ENCODE data around the gene POU2F1. TPM values are rescaled to one million over a fixed set of nuclear protein-coding genes. Genes with fewer than 3 reads are reported as not detected.
A peak's percentile ranks its signal among the peaks of the same experiment; 100 is the strongest.

The POU2F1 gene
- total and polyA plus RNA-seq, 4 donors, result 0.93 to 10.5 (median 6.5) TPM

- TF ChIP-seq CTCF (IDR thresholded peaks at IDR 0.05; ENCODE audit: low read depth, low read length, missing input control), result no peak
- no peak for TF ChIP-seq ATF3 (IDR thresholded peaks at IDR 0.05)
- TF ChIP-seq ZBTB33 (IDR thresholded peaks at IDR 0.05), result no peak
- peak; percentile 14 for TF ChIP-seq TAF1 (conservative IDR thresholded peaks at IDR 0.05)
- DNase-seq (ENCODE audit: low spot score), result no peak
- H3K36me3 ChIP-seq (ENCODE audit: control insufficient read depth in 4 of 4, insufficient read depth in 3 of 4, low read depth in 1 of 4, low read length in 3 of 4), result no peaks in the 10 kb centered on the region
- no peaks in the 10 kb centered on the region for H3K27me3 ChIP-seq (ENCODE audit: control insufficient read depth in 4 of 4, insufficient read depth in 4 of 4, low read length in 3 of 4)
- H3K9ac ChIP-seq (ENCODE audit: low read depth in 1 of 2, low read length in 2 of 2), result peak overlapping the region; percentile 56 to 71
- H3K4me3 ChIP-seq (ENCODE audit: low read depth in 1 of 3, low read length in 3 of 3), result peak overlapping the region; percentile 66 to 99 (median 71)
- H3K27ac ChIP-seq (ENCODE audit: low read depth in 1 of 2, low read length in 2 of 2), result peak overlapping the region; percentile 97
- peaks cover 0 to 23% (median 18%) of the 10 kb centered on the region in 4 donors for H3K4me1 ChIP-seq (ENCODE audit: control insufficient read depth in 4 of 4, insufficient read depth in 4 of 4, low read length in 3 of 4)
- WGBS, result 1% methylated on average over 76 of the region's 76 CpGs
- no peaks in the 10 kb centered on the region for H3K9me3 ChIP-seq (ENCODE audit: control insufficient read depth in 4 of 4, low read length in 3 of 4)
Measured at GRCh38 chr1:167221126-167221737, 546 bp downstream of the POU2F1 start.

GRCh38 chr1:167221738-167222610, 1.3 kb downstream of the POU2F1 start:
- no peaks in the 10 kb centered on the region for H3K9me3 ChIP-seq (ENCODE audit: control insufficient read depth in 4 of 4, low read length in 3 of 4)
- under 1% methylated on average over 54 of the region's 54 CpGs for WGBS
- no peaks in the 10 kb centered on the region for H3K27me3 ChIP-seq (ENCODE audit: control insufficient read depth in 4 of 4, insufficient read depth in 4 of 4, low read length in 3 of 4)
- H3K36me3 ChIP-seq (ENCODE audit: control insufficient read depth in 4 of 4, insufficient read depth in 3 of 4, low read depth in 1 of 4, low read length in 3 of 4), result no peaks in the 10 kb centered on the region
- peak; percentile 75 for DNase-seq (ENCODE audit: low spot score)
- peak overlapping the region; percentile 97 for H3K27ac ChIP-seq (ENCODE audit: low read depth in 1 of 2, low read length in 2 of 2)
- peak overlapping the region; percentile 66 to 99 (median 69) for H3K4me3 ChIP-seq (ENCODE audit: low read depth in 1 of 3, low read length in 3 of 3)
- peak overlapping the region; percentile 84 to 92 for H3K9ac ChIP-seq (ENCODE audit: low read depth in 1 of 2, low read length in 2 of 2)
- peaks cover 0 to 23% (median 18%) of the 10 kb centered on the region in 4 donors for H3K4me1 ChIP-seq (ENCODE audit: control insufficient read depth in 4 of 4, insufficient read depth in 4 of 4, low read length in 3 of 4)
- peak; percentile 32 for TF ChIP-seq SP1 (IDR thresholded peaks at IDR 0.05)
- no peak for TF ChIP-seq HNF4G (IDR thresholded peaks at IDR 0.05)
- TF ChIP-seq RXRA (IDR thresholded peaks at IDR 0.05), result peak in 1 of 2 donors; percentile 27
- peak; percentile 97 for TF ChIP-seq YY1 (IDR thresholded peaks at IDR 0.05)
- TF ChIP-seq EGR1 (IDR thresholded peaks at IDR 0.05; ENCODE audit: low read depth in 2 of 2), result no peak
- TF ChIP-seq NR2F2 (IDR thresholded peaks at IDR 0.05), result no peak
- no peak for TF ChIP-seq ATF3 (IDR thresholded peaks at IDR 0.05)
- TF ChIP-seq GABPA (IDR thresholded peaks at IDR 0.05 in 1 of 2, conservative IDR thresholded peaks at IDR 0.05 in 1 of 2), result no peak
- peak; percentile 23 for TF ChIP-seq ZBTB33 (IDR thresholded peaks at IDR 0.05)
- TF ChIP-seq HNF4A (conservative IDR thresholded peaks at IDR 0.05), result peak in 1 of 2 donors; percentile 13
- TF ChIP-seq CTCF (IDR thresholded peaks at IDR 0.05; ENCODE audit: low read depth, low read length, missing input control), result no peak
- TF ChIP-seq JUND (IDR thresholded peaks at IDR 0.05), result no peak
- peak; percentile 81 for TF ChIP-seq REST (IDR thresholded peaks at IDR 0.05)
- no peak for TF ChIP-seq FOXA2 (IDR thresholded peaks at IDR 0.05)
- TF ChIP-seq FOXA1 (IDR thresholded peaks at IDR 0.05), result no peak
- TF ChIP-seq RAD21 (IDR thresholded peaks at IDR 0.05), result peak; percentile 9 to 17
- TF ChIP-seq TAF1 (conservative IDR thresholded peaks at IDR 0.05), result peak; percentile 88
